Embryonic facial prominence (tissue), 1 donor: ENCODE results near the gene RHBDD2.

Experiments
- DNase-seq: peaks from one replicate; pipeline ENCODE4 v3.0.0-alpha.2; 2016; ENCODE audit errors: extremely low spot score

RHBDD2 gene

DNA sequence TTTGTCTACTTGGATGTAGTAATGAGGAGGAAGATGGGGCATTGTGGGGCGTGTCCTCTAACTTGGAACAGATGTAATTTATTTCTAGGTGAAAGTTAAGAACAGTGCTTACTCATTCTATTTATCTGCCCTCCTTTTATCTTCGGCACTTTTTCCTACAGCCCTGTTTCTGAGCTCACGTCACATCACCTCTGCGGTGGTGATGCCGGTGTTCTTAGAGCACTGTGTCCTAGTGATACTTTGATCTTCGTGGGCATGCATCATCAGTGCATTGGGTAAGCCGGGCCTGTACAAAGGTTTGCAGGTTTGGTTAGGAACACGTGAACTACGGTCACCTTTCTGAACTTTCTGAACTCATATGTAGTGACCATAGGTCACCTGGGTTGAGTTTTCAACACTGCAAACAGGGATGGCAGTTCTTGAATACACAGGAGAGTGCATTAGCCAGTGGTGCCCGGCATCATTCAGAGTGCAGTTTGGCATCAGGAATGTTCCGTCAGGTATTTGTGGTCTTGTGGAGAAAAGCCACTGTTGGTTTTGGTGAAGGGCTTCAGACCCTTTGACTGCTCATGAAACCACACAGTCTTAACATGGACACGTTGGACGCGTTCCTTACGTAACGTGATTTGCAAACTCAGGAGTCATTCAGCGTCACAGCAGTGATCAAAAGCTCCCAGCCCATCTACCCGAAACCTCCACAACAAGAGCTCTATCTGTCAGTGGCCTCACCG, 41.8 kb downstream of the RHBDD2 start:
- DNase-seq: no peak

DNA sequence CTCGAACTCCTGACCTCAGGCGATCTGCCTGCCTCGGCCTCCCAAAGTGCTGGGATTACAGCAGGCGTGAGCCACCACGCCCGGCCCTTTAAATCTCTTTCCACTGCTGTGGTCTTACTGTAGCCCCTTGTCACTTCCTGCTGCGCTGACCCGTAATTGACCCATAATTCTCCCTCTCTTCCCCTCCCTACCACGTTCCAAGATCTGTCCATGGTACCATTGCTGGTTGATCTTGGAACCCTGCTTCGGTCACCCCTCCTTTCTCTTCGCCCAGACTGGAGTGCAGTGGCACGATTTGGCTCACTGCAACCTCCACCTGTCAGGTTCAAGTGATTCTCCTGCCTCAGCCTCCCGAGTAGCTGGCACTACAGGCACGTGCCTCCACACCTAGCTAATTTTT, 42.6 kb downstream of the RHBDD2 start:
- DNase-seq: no peak

DNA sequence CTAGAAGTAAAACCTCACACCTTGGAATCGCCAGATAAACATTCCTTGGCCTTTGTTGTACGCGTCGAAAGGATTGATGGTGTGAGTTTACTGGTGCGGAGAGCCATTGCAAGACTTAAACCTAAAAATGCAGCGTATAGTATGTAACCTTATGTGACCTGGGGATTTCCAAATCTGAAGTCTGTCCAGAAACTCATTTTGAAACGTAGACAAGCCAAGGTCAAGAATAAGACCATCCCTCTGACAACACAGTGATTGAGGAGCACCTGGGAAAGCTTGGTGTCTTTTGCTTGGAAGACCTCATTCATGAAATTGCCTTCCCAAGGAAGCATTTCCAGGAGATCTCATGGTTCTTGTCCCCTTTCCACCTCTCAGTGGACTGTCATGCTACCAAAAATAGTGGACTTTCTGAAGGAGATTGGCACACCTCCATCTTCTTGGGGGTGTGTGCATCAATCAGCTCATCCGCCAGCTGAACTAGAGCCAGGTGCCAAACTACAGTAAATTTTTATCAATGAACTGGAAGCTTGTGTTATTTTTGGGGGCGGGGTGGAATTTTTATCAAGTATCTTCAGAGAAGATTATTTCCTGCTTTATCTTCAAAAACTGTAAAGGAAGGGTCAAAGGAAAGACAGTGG, 44.3 kb downstream of the RHBDD2 start:
- DNase-seq: no peak

DNA sequence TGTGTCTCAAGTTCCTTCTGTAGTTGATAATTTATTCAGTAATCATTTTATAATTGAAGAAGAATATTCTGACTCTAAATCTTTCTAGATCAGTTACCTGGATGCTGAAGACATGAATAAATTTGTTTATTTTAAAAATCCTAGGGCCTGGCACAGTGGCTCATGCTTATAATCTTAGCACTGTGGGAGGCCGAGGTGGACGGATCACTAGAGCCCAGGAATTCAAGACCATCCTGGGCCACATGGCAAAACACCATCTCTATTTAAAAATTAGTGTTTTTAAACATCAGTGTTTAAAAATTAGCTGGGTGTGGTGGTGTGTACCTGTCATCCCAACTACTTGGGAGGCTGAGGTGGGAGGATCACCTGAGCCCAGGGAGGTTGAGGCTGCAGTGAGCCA, 45.4 kb downstream of the RHBDD2 start:
- no peak for DNase-seq

DNA sequence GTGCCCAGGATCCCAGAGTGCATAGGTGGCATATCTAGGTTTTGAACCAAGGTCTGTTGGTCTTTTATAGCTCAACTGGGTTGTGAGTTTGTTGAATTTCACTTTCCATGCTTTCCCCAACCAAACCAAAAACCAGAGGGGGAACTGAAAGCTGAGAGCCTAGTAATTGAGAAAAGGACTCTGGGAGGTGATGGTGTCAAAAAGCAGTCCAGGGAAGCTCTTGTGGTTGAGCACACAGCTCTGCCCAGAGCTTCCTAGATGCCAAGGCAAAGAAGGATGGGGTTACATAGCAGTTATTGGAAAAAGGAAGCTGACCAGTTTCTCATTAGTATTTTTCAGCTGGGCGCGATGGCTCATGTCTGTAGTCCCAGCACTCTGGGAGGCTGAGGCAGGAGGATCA, 46.1 kb downstream of the RHBDD2 start:
- no peak for DNase-seq

DNA sequence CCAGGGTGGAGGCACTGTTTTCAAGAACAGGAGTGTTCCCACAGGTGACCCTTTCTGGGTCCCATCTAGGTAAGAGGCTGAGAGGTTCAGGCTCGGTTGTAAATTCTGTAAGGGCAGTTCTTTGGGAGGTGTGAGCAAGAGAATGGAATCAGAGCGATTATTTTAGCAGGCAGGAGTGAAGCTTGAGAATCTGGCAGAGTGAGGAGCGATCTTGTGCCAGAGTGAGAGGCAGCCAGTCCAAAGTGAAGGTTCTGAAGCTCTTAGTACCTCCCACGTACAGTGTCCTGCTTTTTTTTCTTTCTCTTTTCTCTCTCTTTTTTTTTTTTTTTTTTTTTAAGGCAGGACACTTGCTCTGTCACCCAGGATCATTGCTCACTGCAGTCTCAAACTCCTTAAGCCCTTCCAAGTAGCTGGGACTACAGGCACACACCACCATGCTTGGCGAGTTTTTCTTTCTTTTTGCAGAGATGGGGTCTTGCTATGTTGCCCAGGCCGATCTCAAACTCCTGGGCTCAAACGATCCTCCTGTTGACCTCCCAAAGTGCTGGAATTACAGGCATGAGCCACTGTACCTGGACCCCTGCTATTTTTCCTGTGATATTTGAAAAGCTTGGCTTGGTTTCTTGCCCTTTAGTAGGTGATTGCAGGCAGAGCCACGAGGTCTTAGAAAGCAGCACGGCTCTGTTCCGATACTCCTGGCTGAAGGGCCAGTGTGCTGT, 47.0 kb downstream of the RHBDD2 start:
- no peak for DNase-seq

DNA sequence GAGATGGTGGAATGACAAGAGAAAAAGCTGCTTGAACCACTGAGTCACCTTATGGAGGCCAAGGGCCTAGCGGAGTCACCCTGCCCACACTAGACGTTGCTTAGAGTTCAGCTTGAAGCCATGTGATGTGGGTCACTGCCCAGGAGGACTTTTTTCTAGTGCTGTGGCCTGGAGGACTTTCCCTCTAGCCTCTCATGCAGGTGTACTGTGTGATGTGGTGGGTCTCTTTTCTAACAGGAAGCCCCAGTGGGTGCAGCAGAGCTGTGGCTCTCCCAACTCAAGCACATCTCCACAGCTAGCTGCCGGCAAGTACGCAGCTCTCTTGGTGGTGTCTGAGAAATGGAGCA, 49.7 kb downstream of the RHBDD2 start:
- no peak for DNase-seq

DNA sequence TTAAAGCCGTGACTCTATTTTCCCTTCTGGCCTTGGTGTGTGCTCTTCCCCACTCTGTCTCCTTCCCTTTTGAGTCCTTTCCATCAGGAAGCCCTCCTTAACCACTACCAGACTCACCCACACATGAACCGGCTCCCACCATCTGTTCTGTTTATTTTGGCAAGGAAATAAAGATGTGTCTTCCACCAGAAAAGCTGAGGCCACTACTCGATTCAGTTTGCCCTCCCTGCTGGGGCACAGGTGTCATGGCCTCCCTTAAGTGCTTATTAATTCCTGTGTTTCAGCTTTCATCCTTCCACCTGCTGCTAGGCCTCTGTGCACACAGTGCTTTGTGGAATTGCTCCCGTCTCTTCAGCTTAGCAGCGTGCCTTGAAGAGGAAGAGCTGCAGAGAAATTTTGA, 52.8 kb downstream of the RHBDD2 start:
- DNase-seq: no peak

DNA sequence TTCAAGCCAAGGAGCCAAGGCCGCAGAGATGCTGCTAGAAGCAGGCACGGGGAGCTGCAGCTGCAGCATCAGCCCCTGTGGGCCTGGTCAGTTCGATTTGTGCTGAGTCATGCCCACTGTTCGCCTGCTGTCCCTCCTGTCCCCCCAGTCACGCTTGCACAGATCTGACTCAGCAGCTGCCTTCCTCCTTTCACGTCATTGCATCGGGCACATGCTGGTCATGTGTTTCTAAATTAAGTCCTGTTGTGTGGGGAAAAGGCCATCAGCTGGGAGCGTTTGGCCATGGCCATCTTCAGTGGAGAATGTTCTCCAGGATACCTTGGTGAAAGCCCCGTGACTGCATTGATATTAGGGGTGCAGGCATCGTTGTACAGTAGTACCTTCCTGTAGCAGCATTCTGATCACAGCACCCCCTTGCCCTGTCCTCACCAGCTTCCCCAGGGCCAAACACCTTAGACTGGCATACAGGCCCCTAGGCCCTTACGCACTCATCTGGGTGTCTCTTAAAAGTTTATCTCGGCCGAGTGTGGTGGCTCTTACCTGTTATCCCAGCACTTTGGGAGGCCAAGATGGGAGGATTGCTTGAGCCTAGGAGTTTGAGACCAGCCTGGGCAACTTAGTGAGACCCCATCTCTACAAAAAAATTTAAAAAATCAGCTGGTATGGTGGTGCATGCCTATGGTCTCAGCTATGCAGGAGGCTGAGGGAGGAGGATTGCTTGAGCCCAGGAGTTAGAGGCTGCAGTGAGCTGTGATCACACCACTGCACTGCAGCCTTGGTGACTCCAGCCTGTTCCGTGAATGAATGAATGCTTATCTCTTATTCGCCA, 59.3 kb downstream of the RHBDD2 start:
- DNase-seq: no peak
